Activated naive CD8-positive, alpha-beta T cell treated with anti-CD3 and anti-CD28 coated beads, Interleukin-2, amount 50 U/mL, for 16 hours (primary cell): ENCODE data around the gene PIK3R2.

Experiments
- DNase-seq: peaks from one replicate; pipeline ENCODE4 v3.0.0-alpha.2; 2020; ENCODE audit warnings: low read depth, low spot score

Gene PIK3R2

DNA sequence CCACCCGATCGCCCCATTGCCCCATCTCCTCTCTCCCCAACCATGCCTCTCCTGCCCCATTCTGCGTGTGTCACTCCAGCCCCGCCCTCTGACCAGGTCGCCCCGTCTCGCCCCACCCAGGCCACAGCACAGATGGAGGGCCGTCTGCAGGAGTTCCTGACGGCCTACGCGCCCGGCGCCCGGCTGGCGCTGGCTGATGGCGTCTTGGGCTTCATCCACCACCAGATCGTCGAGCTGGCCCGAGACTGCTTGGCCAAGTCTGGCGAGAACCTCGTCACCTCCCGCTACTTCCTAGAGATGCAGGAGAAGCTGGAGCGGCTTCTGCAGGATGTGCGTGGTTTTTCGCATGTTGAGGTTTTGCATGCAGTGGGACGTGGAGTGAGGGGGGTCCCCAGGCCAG lies 29.1 kb upstream of the PIK3R2 start:
- DNase-seq = no peak

DNA sequence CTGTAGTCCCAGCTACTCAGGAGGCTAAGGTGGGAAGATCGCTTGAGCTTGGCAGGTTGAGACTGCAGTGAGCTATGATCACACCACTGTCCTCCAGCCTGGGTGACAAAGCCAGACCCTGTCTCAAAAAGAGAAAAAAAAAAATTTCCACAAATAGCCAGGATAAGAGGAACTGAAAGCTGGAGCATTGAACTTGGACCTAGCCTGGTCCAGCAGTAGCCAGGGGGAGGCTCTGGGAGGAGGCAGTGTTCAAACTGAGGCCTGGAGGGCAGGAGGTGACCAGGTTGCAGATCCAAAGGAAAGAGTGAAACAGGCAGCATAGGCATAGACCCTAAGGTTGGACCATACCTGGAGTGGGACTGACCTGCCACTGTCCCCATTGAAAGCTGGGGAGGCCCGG lies 26.9 kb upstream of the PIK3R2 start:
- no peak for DNase-seq

DNA sequence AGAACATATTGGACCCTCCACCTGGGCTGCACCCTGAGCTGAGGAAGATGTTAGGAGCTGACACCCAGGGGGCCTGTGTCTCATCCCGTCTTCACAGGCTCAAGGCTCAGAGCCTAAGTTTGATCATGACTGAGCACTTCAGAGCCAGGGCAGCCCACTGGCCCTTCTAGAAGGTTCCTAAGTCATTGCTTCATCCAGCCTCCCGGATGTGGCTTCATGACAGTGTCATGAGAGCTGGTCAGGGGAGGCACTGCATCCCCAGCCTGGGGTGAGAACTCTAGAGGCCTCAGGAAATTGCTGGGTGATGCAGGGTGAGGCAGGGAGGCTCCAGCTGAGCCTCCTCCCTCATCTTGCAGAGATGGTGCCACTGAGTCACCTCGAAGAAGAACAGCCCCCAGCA lies 24.9 kb upstream of the PIK3R2 start:
- DNase-seq = no peak

DNA sequence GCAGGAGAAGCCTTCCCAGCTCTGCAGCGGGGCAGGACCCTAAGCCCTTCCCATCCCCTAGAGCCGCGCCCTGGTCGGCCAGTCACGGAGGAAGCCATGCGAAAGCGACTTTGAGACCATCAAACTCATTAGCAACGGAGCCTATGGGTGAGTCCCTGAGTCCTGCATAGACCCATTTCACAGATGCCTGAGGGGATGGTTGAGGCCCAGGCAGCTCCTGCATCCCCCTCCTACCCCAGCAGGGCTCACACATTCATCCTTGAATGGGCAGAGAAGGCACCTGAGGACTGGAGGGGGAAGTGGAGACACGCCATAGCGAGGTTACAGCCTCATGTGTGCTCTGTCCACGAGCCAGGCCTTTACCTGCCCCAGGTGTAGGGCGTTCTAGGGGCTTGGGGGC lies 24.2 kb upstream of the PIK3R2 start:
- DNase-seq = no peak

- no peak for DNase-seq
Observed at GRCh38 chr19:18130523-18131242, 22.3 kb upstream of the PIK3R2 start.

DNA sequence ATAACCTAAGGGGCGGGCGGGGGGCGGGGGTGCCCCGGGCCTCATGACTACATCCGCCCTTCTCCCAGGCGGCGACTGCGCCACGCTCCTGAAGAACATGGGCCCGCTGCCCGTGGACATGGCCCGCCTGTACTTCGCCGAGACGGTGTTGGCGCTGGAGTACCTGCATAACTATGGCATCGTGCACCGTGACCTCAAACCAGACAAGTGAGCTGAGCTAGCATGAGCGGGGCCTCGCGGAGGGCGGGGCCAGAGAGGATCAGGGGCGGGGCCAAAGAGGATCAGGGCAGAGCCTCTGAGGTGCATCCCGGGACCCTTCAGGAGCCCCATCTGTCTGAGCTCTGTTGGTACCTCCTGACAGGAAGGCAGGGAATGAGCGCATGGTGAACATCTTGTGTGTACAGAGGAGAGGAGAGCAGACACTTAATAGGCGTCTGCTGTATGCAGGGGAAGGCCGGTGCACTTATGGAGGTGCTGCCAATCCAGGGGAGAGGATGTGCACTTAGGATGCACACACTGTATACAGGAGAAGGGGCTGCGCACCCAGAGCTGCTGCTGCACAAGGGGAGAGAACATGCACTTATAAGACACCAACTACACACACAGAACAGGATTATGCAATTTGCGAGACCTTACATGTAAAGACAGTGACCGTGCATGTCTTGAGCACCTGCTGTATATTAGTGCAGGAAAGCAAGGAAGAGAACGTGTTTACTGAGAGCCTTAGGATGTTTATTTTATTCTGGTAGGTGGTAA lies 20.9 kb upstream of the PIK3R2 start:
- DNase-seq = no peak

DNA sequence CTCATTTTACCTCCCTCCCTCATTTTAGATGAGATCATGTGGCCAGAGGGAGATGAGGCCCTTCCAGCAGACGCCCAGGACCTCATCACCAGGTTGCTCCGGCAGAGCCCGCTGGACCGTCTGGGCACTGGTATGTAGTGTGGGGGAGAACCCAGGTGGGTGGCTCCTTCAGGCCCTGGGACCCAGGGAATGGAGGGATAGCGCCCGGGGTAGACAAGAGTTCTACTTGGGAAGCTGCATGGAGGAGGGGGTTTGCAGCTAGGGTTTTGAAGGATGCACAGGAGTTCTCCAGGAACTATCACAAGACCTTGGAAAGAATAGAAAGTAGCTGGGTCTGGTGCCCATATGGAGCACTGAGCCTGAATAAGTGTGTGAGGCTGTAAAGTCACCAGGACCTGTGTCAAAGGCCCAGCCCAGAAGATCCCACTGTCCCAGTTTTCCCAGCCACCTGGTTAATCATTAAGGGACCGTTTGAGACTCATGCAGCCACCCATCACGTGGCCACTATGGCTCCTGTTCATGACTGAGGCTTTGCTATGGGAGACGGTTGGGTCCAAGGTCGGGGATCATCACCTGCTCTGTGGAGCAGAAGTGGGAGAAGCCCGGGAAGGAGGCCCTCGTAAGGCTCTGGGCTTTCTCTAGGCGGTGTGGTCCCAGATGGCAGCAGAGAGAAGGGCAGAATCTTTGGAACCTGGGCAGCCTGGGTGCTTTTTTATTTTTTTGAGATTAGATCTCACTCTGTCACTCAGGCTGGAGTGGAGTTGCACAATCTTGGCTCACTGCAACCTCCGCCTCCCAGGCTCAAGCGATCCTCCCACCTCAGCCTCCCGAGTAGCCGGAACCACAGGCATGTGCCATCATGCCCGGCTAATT lies 17.0 kb upstream of the PIK3R2 start:
- DNase-seq = no peak

DNA sequence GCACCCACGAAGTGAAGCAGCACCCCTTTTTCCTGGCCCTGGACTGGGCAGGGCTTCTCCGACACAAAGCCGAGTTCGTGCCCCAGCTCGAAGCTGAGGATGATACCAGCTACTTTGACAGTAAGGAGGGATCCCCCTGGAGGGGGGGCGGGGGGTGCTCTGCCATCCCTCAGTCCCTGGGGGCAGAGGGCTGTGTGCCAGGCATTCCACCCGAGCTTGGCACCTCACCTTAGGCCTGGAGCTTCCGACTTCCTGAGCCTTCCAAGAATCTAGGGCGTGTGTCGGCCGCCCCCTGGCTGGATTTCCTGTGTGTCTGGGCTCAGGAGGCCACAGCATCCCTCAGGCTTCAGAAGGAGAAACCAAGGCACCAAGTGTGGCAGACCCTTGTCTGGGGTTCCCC lies 15.7 kb upstream of the PIK3R2 start:
- DNase-seq = no peak

DNA sequence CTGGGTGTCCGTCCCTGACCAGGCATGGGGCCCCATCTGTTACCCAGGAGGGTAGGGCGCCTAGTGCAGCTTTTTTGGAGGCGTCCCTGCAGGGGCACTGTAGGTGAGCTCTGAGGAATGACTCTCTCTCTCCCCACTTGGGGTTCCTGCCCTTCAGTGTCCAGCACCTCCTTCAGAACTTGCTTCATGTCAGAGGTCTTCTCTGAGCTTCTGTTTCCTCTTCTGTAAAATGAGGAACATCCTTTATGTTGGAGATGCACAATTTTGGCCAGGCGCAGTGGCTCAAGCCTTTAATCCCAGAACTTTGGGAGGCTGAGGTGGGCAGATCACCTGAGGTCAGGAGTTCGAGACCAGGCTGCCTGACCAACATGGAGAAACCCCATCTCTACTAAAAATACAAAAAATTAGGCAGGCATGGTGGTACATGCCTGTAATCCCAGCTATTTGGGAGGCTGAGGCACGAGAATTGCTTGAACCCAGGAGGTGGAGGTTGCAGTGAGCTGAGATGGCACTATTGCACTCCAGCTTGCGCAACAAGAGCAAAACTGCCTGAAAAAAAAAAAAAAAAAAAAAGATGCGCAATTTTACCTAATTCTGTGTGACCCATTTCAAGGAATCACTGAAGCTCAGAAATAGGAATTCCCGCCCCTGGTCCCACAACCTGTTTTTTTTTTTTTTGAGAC lies 15.2 kb upstream of the PIK3R2 start:
- DNase-seq = no peak

DNA sequence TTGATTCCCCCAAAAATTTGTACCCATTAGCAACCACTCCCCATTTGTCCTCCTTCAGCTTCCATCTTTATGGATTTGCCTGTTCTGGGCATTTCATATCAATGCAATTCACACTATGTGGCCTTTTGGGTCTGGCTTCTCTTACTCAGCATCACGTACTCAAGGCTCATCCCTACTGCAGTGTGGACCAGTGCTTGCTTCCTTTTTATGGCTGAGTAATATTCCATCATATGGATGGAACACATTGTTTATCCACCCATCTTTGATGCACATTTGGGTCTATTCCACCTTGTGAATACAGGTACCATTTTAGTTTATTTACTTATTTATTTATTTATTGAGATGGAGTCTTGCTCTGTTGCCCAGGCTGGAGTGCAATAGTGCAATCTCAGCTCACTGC lies 12.5 kb upstream of the PIK3R2 start:
- no peak for DNase-seq

GRCh38 chr19:18141031-18141430 lies 11.9 kb upstream of the PIK3R2 start:
- DNase-seq = no peak

DNA sequence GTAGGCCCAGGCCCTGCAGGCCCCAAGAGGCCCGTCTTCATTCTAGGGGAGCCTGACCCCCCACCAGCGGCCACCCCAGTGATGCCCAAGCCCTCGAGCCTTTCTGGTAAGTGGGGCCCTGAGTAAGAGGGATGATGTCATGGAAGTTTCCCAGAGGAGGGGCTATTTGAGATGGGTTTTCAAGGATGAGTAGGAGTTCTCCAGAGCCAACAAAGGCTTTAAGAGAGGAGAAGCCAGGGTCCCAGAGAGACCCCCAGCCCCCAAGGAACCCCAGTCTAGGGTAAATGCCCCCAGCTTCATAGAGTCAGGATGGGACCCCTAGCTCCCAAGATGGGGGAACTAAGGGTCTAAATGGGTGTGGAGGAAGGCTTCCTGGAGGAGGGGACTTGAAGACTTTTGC lies 9.1 kb upstream of the PIK3R2 start:
- DNase-seq = no peak

- DNase-seq = no peak
Observed at GRCh38 chr19:18144361-18144760, 8.6 kb upstream of the PIK3R2 start.

- DNase-seq = no peak
Observed at GRCh38 chr19:18144906-18145305, 8.1 kb upstream of the PIK3R2 start.

GRCh38 chr19:18145391-18145999 lies 7.5 kb upstream of the PIK3R2 start:
- DNase-seq = no peak

- no peak for DNase-seq
Observed at GRCh38 chr19:18147396-18147795, 5.6 kb upstream of the PIK3R2 start.

- DNase-seq = no peak
Observed at GRCh38 chr19:18149596-18149975, 3.4 kb upstream of the PIK3R2 start.

DNA sequence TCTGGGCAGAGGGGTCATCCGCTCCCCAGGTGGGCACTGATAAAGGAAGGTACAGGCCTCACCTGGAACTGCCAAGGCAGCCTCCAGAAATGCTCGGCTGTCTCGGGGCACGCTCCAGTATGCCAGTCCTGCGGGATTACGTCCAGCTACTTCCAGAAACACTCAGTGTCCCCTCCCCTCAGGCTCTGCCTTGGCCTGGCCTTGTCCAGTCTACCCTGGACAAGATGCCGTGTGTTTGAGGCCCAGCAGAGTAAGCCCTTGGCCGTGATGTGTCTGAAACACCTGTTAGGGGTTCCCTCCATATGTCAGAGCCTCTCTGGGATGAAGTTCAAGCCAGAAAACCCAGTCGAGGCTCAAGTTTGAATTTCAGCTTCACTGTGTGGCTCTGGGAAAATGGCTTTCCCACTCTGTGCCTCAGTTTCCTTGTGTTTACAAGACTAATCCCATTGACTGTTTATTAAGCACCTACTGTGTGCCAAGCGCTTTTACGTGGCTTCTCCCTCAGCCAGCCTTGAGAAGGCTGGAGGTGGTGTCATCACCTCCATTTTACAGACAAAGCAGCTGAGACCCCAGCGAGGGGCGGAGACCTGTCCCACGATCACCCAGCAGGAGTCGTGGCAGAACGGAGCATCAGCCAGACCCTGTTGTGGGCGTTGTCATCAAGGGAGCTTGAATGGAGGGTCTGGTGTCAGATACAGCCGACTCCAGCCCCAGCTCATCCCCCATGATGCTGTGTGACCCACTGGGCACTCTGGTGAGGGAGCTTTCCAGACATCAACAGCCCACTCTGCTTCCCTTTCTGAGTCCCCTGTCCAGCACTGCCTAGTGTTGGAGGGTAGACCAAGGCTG lies 2.0 kb upstream of the PIK3R2 start:
- no peak for DNase-seq

DNA sequence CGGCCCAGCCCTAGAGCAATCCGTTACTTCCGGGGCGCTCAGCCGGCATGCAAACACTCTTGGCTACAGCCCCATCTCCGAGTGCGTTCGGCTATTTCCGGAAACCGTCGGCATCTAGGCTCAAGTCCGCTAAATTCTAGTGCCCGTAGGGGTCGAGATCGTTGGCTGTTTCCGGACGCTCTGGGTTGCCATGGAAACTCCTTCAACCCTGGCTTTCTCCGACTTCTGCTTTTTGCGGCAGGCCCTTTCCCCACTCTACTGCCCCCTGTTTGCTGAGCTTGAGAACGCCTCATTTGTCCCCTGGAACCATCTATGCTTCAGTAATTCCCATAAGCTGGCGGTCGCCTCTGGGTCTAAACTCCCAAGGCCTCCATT lies 534 bp upstream of the PIK3R2 start:
- DNase-seq = peak; percentile 94

GRCh38 chr19:18153556-18154134 lies 682 bp downstream of the PIK3R2 start:
- DNase-seq = no peak
